Left lobe of liver (tissue), 2 donors: ENCODE results near the gene PSMD2. TPM values are rescaled to one million over a fixed set of nuclear protein-coding genes. Genes with fewer than 3 reads are reported as not detected.
"Not testable (repeated sequence)": the region's sequence is repeated elsewhere in the genome, so short reads cannot be mapped to it uniquely, and the experiment has no call there.

ENCODE experiments used
- ATAC-seq: fragments of 200-7000 bp; cut with Tn5 transposase; one replicate; pipeline ENCODE4 v1.9.1; 2020; ENCODE audit warnings: mild to moderate bottlenecking, moderate library complexity
- DNase-seq: peaks from one replicate; pipeline ENCODE4 v3.0.0-alpha.2; 2020; ENCODE audit warnings: low spot score
- total RNA-seq: library from RNA; stranded (reverse); gene quantifications from one replicate; pipeline ENCODE4 v1.2.1, GENCODE V29; 2021
- donor health status: DM: no; HTN: no; CAD: no; lungs with moderate emphysema.
- donor health status: DM: no; HTN: yes; CAD: no.

PSMD2 gene
- total RNA-seq: 94.1 TPM

GRCh38 chr3:184298759-184299487 lies at the start of gene PSMD2:
Gene PSMD2, plus strand, starts transcription at chr3:184299241. Its CDS starts 26 bp downstream, at chr3:184299267.
- ATAC-seq (peak; percentile 98), DNase-seq (peak; percentile 98)

DNA sequence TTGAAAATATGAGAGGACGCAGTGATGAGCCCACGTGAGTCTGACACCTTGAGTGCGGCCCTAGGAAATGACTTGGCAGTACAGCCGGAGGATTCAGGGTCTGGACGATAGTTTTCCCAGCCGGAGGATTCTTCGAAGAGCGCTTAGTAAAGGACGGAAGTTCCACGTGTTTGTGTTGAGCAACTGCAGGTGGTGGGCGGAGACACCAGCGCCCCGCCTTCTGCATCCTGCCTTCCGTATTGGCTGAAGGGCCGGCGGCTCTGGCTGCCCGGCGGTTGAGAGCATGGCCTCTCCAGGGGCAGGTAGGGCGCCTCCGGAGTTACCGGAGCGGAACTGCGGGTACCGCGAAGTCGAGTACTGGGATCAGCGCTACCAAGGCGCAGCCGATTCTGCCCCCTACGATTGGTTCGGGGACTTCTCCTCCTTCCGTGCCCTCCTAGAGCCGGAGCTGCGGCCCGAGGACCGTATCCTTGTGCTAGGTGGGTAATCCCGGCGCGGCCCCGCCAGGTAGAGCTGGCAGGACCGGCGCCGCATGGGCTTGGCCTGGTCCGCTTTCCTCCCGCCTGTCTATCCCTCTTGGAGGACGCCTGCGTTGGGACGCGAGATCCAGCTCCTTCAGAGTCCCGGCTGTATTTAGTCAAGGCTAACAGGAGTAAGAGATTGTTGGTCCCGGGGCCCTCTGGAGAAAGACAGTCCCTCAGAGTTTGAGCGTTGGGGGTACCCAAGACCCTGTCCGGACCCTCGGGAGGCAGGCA lies 49.5 kb upstream of the PSMD2 start, which contains the start of gene EEF1AKMT4:
Gene EEF1AKMT4, plus strand, starts transcription at position 261 of the 755 bp plus-strand sequence. Its CDS starts 23 bp downstream, at position 284.
- DNase-seq: peak; percentile 97
- ATAC-seq: peak; percentile 93

DNA sequence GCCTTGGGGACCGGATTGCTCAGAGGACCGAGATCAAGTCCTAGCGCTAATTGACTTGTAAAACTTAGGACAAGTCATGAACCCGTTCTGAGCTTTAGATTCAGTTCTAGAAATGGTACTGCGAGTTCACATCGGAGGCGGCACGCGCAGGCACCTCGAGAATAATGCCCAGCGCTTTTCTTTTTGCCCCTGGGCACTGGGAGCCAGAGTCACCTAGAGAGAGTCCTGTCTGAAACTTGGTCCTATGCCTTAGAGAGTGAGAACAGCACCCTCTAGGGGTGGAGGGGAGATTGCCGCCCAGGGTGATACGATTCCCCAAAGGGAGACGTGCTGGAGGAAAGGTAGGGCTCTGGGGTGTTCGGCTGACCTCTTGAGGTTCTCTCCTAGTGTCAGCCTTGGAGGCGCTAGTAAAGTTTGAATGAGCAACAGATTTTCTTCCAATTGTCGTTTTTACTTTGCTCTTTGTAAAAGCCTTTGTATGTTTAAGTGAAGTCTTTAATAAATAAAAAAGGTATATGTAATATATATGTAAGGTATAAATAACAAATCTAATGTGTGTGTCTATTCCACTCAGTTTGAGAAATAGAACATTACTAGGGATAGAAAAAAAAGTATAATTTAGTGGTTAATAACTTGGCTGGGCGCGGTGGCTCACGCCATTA lies 48.7 kb upstream of the PSMD2 start:
- ATAC-seq (peak; percentile 78), DNase-seq (peak; percentile 88)

DNA sequence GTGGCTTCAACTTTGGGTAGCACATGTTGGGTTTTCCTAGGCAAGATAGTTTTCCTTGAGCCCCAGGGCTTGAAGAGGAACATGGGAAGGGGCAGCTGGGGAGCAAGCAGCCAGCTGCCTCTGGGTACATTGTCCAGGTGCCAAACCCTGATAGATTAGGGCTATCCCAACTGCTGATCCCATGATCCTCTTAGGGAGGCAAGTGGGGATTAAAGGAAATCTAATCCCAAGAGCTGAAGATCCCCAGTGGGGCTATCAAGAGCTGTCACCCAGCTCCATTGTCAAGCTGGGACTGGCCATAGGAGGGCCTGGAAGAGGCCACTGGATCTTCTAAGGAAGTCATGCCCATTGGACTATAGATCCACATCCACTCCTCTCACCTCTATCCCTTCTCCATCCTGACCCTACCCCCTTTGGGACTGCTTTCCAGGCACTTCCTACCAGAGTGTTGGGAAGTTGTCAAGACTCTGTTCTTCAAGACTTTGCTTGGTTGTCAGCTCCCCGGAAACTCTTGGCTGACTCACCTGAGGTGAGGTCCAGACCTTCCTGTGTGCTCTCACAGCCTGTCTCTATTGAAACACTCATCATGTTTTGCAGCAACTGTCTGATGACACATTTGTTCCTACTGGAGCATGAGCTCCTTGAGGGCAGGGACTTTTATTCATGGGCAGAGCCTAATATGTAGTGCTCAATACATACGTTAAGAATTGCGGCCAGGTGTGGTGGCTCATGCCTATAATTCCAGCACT lies 43.6 kb upstream of the PSMD2 start:
- DNase-seq (no peak), ATAC-seq (no peak)

- ATAC-seq (no peak), DNase-seq (no peak)
Measured at GRCh38 chr3:184257083-184257915, 41.7 kb upstream of the PSMD2 start.

DNA sequence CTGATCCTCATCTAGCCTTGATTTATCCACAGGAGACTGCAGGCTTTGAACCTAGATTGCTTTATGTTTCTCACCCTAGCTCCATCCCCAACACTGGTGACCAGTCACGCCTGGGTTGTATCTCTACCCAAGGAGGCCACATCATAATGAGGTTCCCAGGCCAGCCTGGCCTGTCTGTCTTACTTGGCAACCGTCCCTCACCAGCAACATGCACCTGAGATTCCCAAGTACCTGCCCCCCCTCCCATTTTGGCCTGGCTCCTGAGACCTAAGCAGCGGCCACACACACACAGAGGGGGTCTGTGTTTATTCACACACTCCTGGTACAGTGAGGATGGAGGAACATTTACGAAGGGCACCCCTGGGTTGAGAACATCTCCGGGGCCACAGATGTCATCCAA lies 40.1 kb upstream of the PSMD2 start:
- ATAC-seq (no peak), DNase-seq (no peak)

DNA sequence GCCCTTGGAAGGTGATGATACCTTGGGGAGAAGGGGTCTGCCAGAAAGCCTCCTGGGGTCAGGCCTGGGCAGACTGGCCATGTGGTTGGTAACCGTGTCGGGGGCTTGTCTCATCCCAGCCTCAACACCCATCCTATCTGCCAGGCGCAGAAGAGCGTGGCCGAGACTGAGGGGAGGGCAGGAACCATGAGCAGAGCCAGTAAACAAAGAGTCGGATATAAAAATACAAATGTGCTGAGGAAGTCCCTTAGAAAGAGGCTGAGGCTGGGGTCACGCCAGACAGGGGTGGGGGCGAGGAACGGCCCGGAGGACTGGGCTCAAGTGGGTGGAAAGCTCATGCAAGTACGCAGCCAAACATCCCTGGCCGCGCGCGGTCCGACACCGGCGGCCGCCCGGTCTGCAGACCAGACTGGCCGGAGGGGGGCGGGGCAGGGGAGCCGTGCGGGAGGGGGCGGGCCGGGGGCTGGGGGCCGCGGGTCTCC lies 39.6 kb upstream of the PSMD2 start:
- no peak for DNase-seq

GRCh38 chr3:184259878-184260723 lies 38.9 kb upstream of the PSMD2 start:
- DNase-seq (no peak), ATAC-seq (peak; percentile 54)

More for the DNA sequence above, 39.6 kb upstream of the PSMD2 start:
- peak; percentile 3 for ATAC-seq

DNA sequence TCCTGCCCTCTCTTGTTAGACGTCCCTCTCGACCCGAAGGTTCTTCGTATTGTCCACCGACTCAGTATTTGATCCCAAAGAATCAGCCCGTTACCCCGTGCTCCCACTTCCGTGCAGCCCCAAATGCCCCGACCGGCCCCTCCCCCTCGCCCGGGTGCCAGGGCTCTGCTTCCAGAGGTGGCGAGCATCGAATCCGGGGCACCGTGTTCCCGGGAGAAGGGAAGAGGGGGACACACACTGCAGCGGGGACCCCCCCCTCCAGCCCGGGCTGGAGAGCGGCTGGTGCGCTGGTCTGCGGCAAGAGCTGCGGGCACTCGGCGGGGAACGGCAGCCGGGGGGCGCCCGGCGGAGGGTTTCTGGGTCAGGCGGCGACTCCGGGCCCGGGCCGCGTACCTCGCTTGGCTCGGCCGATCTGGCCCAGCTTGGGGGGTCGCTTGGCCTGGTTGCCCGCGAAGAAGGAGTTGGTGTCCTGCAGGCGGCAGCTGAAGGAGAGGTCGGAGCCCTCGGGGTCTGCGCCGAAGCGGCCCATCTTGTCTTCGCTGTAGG lies 38.2 kb upstream of the PSMD2 start:
- ATAC-seq (no peak), DNase-seq (no peak)

- DNase-seq (peak; percentile 88), ATAC-seq (peak; percentile 87)
Measured at GRCh38 chr3:184261270-184261853, 37.7 kb upstream of the PSMD2 start, which contains the start of gene CAMK2N2. Gene CAMK2N2, minus strand, starts transcription at chr3:184261553. Its CDS starts 268 bp downstream, at chr3:184261285.

- peak; percentile 73 for DNase-seq
- peak; percentile 51 for ATAC-seq
Measured at GRCh38 chr3:184261854-184262763, 36.9 kb upstream of the PSMD2 start.

DNA sequence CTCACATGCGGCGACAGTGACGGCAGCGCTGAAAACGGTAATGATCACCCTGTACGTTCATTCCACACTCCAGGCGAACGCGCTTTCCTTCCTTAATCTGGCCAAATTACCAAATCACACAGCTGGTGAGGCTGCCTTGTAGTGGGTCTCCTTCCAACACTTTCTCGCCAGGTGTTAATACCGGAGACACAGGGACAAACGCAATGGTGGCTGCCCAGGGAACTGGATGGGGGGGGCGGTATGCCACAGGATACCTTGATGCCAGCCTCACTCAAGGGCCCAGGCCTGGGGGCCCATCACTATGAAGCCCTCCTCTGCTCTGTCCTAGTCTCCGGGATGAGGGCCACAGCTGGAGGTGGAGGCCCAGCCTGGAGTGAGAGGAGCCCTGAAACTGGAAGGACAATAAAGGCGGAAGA lies 36.3 kb upstream of the PSMD2 start:
- DNase-seq (no peak), ATAC-seq (no peak)

DNA sequence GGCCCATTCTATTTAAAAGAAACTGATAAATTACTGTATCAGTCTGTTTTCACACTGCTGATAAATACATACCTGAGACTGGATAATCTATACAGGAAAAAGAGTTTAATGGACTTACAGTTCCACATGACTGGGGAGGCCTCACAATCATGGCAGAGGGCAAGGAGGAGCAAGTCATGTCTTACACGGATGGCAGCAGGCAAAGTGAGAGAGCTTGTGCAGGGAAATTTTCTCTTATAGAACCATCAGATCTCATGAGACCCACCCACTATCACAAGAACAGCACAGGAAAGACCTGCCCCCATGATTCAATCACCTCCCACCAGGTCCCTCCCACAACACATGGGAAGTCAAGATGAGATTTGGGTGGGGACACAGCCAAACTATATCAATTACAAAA lies 31.8 kb upstream of the PSMD2 start:
- ATAC-seq, DNase-seq: not testable (repeated sequence)

DNA sequence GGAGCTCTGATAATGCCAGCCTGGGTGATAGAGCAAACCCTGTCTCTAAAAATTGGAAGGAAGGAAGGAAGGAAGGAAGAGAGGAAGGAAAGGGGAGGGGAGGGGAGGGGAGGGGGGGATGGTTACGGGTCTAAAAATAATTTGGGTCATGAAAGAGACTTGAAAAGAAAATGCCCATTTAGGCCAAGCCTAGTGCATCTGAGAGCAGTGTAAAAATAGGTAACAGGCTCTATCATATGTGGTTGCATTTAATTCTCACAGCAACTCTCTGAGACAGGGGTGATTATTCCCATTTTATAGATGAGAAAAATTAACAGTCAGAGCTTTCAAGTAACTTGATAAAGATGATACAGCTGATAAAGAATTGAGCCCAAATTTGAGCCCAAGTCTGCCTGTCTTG lies 26.8 kb upstream of the PSMD2 start:
- ATAC-seq: no peak
- DNase-seq: no peak

GRCh38 chr3:184275381-184275701 lies 23.7 kb upstream of the PSMD2 start:
- ATAC-seq (no peak), DNase-seq (no peak)

- no peak for ATAC-seq
- no peak for DNase-seq
Measured at GRCh38 chr3:184275961-184276910, 22.8 kb upstream of the PSMD2 start, which contains the start of gene ECE2. Gene ECE2, plus strand, starts transcription at chr3:184276022. Its CDS starts 132 bp downstream, at chr3:184276154.
